Sigmoid colon (tissue), 4 donors: ENCODE results near the gene C9orf40.

Source experiments
- POLR2A ChIP-seq, 2 donors: fragments of 450-650 bp; IDR thresholded peaks; one replicate each; pipeline ENCODE4 v1.6.1; 2016; ENCODE audit warnings: antibody characterized with exemption in 2 of 2, mild to moderate bottlenecking in 2 of 2, moderate library complexity in 2 of 2
- POLR2AphosphoS5 ChIP-seq, 4 donors: sonication (generic); formaldehyde crosslinking; IDR thresholded peaks; one replicate each; pipeline ENCODE4 v1.6.1; 2017; ENCODE audit warnings: antibody characterized with exemption in 4 of 4
- TF ChIP-seq, protein P1 (sequence below), 4 experiments: fragments of 450-650 bp in 3 of 4; fragments of 200-600 bp in 1 of 4; IDR thresholded peaks; one replicate each; pipeline ENCODE4 v1.5.1; 2016 to 2019; ENCODE audit warnings: antibody characterized with exemption in 4 of 4, mild to moderate bottlenecking in 3 of 4, moderate library complexity in 2 of 4

DNA sequence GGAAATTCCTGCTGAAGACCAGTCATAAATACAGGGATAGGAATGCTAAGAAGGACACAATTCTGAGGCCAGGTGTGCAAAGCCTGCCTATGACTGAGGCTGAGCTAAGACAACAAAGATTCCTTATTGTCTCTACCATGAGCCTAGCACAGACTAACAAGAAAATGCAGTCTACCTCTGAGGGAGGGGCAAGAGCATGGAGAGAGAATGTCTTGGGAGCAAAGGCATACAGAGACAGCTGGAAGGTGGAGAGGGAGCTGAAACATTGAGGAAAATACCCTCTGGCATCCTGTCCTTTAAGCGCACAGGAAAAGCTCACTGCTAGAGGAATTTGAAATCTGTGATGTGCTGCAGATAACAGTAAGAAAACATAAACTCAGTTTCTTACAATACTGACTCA, 8.8 kb upstream of the C9orf40 start:
- TF ChIP-seq POLR2AphosphoS5 (IDR thresholded peaks at IDR 0.05), result no peak
- TF ChIP-seq POLR2A (IDR thresholded peaks at IDR 0.05), result no peak
- TF ChIP-seq, protein P1, sequence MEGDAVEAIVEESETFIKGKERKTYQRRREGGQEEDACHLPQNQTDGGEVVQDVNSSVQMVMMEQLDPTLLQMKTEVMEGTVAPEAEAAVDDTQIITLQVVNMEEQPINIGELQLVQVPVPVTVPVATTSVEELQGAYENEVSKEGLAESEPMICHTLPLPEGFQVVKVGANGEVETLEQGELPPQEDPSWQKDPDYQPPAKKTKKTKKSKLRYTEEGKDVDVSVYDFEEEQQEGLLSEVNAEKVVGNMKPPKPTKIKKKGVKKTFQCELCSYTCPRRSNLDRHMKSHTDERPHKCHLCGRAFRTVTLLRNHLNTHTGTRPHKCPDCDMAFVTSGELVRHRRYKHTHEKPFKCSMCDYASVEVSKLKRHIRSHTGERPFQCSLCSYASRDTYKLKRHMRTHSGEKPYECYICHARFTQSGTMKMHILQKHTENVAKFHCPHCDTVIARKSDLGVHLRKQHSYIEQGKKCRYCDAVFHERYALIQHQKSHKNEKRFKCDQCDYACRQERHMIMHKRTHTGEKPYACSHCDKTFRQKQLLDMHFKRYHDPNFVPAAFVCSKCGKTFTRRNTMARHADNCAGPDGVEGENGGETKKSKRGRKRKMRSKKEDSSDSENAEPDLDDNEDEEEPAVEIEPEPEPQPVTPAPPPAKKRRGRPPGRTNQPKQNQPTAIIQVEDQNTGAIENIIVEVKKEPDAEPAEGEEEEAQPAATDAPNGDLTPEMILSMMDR (IDR thresholded peaks at IDR 0.05), result no peak
